Mesenchymal stem cell (in vitro differentiated cells and primary cell): ENCODE measurements around the gene STX17.

Source experiments
- DNase-seq: peaks from one replicate; pipeline ENCODE4 v3.0.0-alpha.2; 2013
- H2AFZ ChIP-seq: one replicate; pipeline ENCODE4 v1.6.1; 2013; ENCODE audit warnings: low read depth, mild to moderate bottlenecking, control low read depth, inconsistent platforms, low read length, moderate library complexity
- H2AK5ac ChIP-seq: 2 replicates; pipeline ENCODE4 v1.6.1; 2013; ENCODE audit warnings: low read length, moderate library complexity, mild to moderate bottlenecking, inconsistent platforms; ENCODE audit not compliant: severe bottlenecking
- H2BK120ac ChIP-seq: one replicate; pipeline ENCODE4 v1.6.1; 2013; ENCODE audit warnings: low read depth, mild to moderate bottlenecking, inconsistent platforms, low read length, moderate library complexity
- H2BK12ac ChIP-seq, 2 experiments: one replicate each; pipeline ENCODE4 v1.6.1; 2013; ENCODE audit warnings: inconsistent platforms in 2 of 2, low read length in 2 of 2, mild to moderate bottlenecking in 2 of 2, moderate library complexity in 2 of 2, control low read depth in 1 of 2
- H2BK15ac ChIP-seq: one replicate; pipeline ENCODE4 v1.6.1; 2013; ENCODE audit warnings: mild to moderate bottlenecking, low read depth, inconsistent platforms; ENCODE audit not compliant: poor library complexity, severe bottlenecking
- H2BK5ac ChIP-seq: 2 replicates; pipeline ENCODE4 v1.6.1; 2013; ENCODE audit warnings: low read depth, mild to moderate bottlenecking, low read length, control low read depth, inconsistent platforms; ENCODE audit not compliant: poor library complexity, severe bottlenecking
- H3K14ac ChIP-seq, 2 experiments: one replicate each; pipeline ENCODE4 v1.6.1; 2013; ENCODE audit warnings: inconsistent platforms in 2 of 2, low read length in 2 of 2, control low read depth in 1 of 2, mild to moderate bottlenecking in 1 of 2, moderate library complexity in 1 of 2
- H3K18ac ChIP-seq, 2 experiments: one replicate each; pipeline ENCODE4 v1.6.1; 2013; ENCODE audit warnings: inconsistent platforms in 2 of 2, low read length in 2 of 2, control low read depth in 1 of 2, low read depth in 1 of 2, mild to moderate bottlenecking in 1 of 2
- H3K23ac ChIP-seq, 2 experiments: one replicate each; pipeline ENCODE4 v1.6.1; 2013; ENCODE audit warnings: inconsistent platforms in 2 of 2, low read length in 2 of 2, mild to moderate bottlenecking in 2 of 2, moderate library complexity in 2 of 2, control low read depth in 1 of 2
- H3K27ac ChIP-seq: 2 replicates; pipeline ENCODE4 v1.5.1; 2013; ENCODE audit warnings: mild to moderate bottlenecking, moderate library complexity, low read length, control low read depth, inconsistent platforms; ENCODE audit not compliant: poor library complexity, severe bottlenecking
- H3K27me3 ChIP-seq, 2 experiments: 2 replicates each; pipeline versions ENCODE4 v1.6.1 to v1.7.0; 2013; ENCODE audit warnings: low read length in 2 of 2, mild to moderate bottlenecking in 2 of 2, moderate library complexity in 2 of 2, control low read depth in 1 of 2, inconsistent platforms in 1 of 2; ENCODE audit not compliant: control insufficient read depth in 1 of 2, insufficient read depth in 1 of 2
- H3K36me3 ChIP-seq, 2 experiments: 2 replicates each; pipeline versions ENCODE4 v1.6.1 to v1.7.0; 2013; ENCODE audit warnings: low read length in 2 of 2, control low read depth in 1 of 2, inconsistent platforms in 1 of 2, low read depth in 1 of 2, mild to moderate bottlenecking in 1 of 2; ENCODE audit not compliant: insufficient read depth in 2 of 2, control insufficient read depth in 1 of 2
- H3K4ac ChIP-seq, 2 experiments: one replicate each; pipeline ENCODE4 v1.6.1; 2013; ENCODE audit warnings: inconsistent platforms in 2 of 2, low read length in 2 of 2, mild to moderate bottlenecking in 2 of 2, moderate library complexity in 2 of 2, control low read depth in 1 of 2, low read depth in 1 of 2
- H3K4me1 ChIP-seq: 2 replicates; pipeline ENCODE4 v1.6.1; 2013; ENCODE audit warnings: low read depth, low read length, control low read depth; ENCODE audit not compliant: control insufficient read depth, insufficient read depth
- H3K4me2 ChIP-seq: 2 replicates; pipeline ENCODE4 v1.6.1; 2013; ENCODE audit warnings: low read length, mild to moderate bottlenecking, inconsistent platforms; ENCODE audit not compliant: poor library complexity, severe bottlenecking
- H3K4me3 ChIP-seq, 2 experiments: 2 replicates each; pipeline versions ENCODE4 v1.5.1 to v1.7.0; 2013; ENCODE audit warnings: low read length in 2 of 2, mild to moderate bottlenecking in 2 of 2, control low read depth in 1 of 2, low read depth in 1 of 2; ENCODE audit not compliant: insufficient read depth in 1 of 2
- H3K79me1 ChIP-seq: replicated peaks from 2 replicates; pipeline ENCODE4 v1.6.1; 2013; ENCODE audit warnings: mild to moderate bottlenecking, control low read depth, low read length, inconsistent platforms; ENCODE audit not compliant: poor library complexity, severe bottlenecking
- H3K9ac ChIP-seq: 2 replicates; pipeline ENCODE4 v1.7.0; 2013; ENCODE audit warnings: mild to moderate bottlenecking, low read length, moderate library complexity
- H3K9me3 ChIP-seq: 2 replicates; pipeline ENCODE4 v1.7.0; 2013; ENCODE audit warnings: mild to moderate bottlenecking, low read length; ENCODE audit not compliant: control insufficient read depth
- H4K8ac ChIP-seq: one replicate; pipeline ENCODE4 v1.6.1; 2013; ENCODE audit warnings: inconsistent platforms, mild to moderate bottlenecking, low read length, moderate library complexity
- H4K91ac ChIP-seq: one replicate; pipeline ENCODE4 v1.6.1; 2013; ENCODE audit warnings: mild to moderate bottlenecking, low read length, inconsistent platforms
- WGBS: methylation state at CpG from one replicate; pipeline ENCODE4 v1.1.7; 2013; ENCODE audit warnings: mixed read lengths; 5-methylcytosine and 5-hydroxymethylcytosine counted together

Gene STX17

DNA sequence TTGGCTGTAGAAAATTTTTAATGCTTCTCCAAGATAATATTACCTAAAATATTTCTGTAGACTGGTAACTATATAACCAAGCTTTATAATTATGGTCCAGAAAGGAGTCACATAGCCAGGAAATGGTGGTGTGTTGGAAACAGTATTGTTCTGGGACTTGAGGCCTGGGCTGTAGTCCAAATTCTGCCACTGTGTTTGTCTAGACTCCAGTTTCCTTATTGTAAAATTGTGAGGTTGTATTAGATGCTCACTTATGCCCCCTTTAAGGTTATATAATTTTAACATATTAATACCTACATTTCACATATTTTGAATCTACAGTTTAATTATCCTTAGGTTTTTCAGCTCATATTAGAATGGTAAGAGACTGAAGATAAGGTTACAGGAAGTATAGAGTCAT lies 42.4 kb downstream of the STX17 start:
- no peaks in the 10 kb centered on the region for H3K9me3 ChIP-seq
- H4K8ac ChIP-seq, result no peak overlapping the region
- H3K27me3 ChIP-seq, result no peaks in the 10 kb centered on the region
- H3K9ac ChIP-seq, result no peak overlapping the region
- no peak overlapping the region for H2BK120ac ChIP-seq
- peaks cover 0 to 20% of the 10 kb centered on the region in 2 experiments for H3K36me3 ChIP-seq
- DNase-seq, result no peak
- H3K4me1 ChIP-seq, result no peaks in the 10 kb centered on the region
- H3K4me3 ChIP-seq, result no peak overlapping the region
- no peak overlapping the region for H2AK5ac ChIP-seq
- no peak overlapping the region for H3K4ac ChIP-seq
- H3K79me1 ChIP-seq, result no peaks in the 10 kb centered on the region
- no peak overlapping the region for H3K4me2 ChIP-seq
- no peak overlapping the region for H3K23ac ChIP-seq
- no peak overlapping the region for H3K18ac ChIP-seq
- no peak overlapping the region for H2BK12ac ChIP-seq
- no peak overlapping the region for H2AFZ ChIP-seq
- no peak overlapping the region for H3K27ac ChIP-seq
- no peak overlapping the region for H4K91ac ChIP-seq
- no peak overlapping the region for H2BK5ac ChIP-seq
- no peak overlapping the region for H3K14ac ChIP-seq
- no peak overlapping the region for H2BK15ac ChIP-seq

DNA sequence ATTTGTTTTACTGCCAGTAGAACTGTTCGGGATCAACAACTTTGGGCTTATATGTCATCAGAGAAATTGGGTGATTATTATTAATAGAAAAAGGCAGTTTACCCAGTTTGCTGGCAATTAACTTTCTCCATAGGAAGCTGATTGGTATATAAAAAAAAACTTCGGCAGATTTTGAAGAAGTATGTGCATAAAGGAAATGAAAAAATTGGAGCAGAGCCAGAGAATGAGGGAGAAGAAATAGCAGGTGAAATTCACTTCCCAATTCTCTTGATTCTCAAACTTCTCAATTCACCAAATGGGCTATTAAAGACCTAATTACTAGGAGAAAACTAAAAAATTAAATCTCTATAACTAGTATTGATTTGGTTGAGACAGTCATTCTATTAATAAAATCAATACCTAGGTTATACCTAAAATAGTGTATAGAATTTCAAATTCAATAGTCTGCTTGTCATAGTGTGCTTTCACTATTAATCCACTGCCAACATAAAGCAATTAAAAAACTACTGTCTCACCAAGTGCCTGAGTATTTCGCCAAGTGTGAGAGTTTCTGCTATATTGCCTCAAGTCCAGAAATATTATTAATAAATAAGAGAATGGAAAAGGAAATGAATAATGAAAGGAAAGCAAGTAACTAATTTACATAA lies 47.5 kb downstream of the STX17 start:
- H3K18ac ChIP-seq, result no peak overlapping the region
- no peak overlapping the region for H3K14ac ChIP-seq
- H3K9ac ChIP-seq, result no peak overlapping the region
- no peak overlapping the region for H2BK120ac ChIP-seq
- DNase-seq, result no peak
- no peak overlapping the region for H4K91ac ChIP-seq
- no peak overlapping the region for H2BK5ac ChIP-seq
- H3K4me1 ChIP-seq, result no peaks in the 10 kb centered on the region
- H3K36me3 ChIP-seq, result peaks cover 0 to 26% of the 10 kb centered on the region in 2 experiments
- peaks cover 4% of the 10 kb centered on the region for H3K79me1 ChIP-seq
- no peak overlapping the region for H3K4me2 ChIP-seq
- H3K27ac ChIP-seq, result no peak overlapping the region
- WGBS, result 100% methylated on average over 2 of the region's 3 CpGs
- no peak overlapping the region for H3K4ac ChIP-seq
- H3K4me3 ChIP-seq, result no peak overlapping the region
- no peaks in the 10 kb centered on the region for H3K9me3 ChIP-seq
- no peak overlapping the region for H3K23ac ChIP-seq
- no peak overlapping the region for H2AK5ac ChIP-seq
- no peak overlapping the region for H4K8ac ChIP-seq
- H2BK15ac ChIP-seq, result no peak overlapping the region
- H2BK12ac ChIP-seq, result no peak overlapping the region
- H3K27me3 ChIP-seq, result no peaks in the 10 kb centered on the region
- H2AFZ ChIP-seq, result no peak overlapping the region

DNA sequence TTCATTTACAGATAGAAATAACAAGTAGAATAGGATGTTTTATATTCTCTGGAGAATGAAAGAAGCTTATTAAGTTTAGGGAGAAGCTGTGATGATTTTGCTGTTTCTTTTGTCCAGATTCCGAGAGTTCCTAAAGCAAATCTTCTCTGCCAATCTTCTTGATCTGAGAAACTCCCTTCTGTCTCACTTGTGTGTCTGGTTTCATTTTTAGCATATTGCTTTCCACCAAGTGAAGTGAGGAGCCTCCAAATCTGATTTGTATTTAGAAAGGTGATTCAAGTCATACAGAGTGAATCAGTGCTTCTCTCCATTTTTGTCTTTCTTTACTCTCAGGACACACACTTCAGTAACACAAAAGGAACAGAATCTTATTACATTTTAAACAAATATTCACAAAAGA lies 48.4 kb downstream of the STX17 start:
- no CpG with 5 or more reads among the region's 1 CpG for WGBS
- Histone ChIP-seq H2AK5ac (no peak overlapping the region), H3K4me1 (no peaks in the 10 kb centered on the region), H3K27ac (no peak overlapping the region), H3K36me3 (peaks cover 0 to 26% of the 10 kb centered on the region in 2 experiments), H2BK12ac (no peak overlapping the region), H2BK5ac (no peak overlapping the region), H3K4ac (no peak overlapping the region), H4K8ac (no peak overlapping the region), H2AFZ (no peak overlapping the region), H3K79me1 (peaks cover 6% of the 10 kb centered on the region), H3K4me3 (no peak overlapping the region), H2BK15ac (no peak overlapping the region), H3K23ac (no peak overlapping the region), H2BK120ac (no peak overlapping the region), H3K14ac (no peak overlapping the region), H3K27me3 (no peaks in the 10 kb centered on the region), H3K4me2 (no peak overlapping the region), H4K91ac (no peak overlapping the region), H3K18ac (no peak overlapping the region), H3K9ac (peak overlapping the region; percentile 54), H3K9me3 (no peaks in the 10 kb centered on the region)
- no peak for DNase-seq

DNA sequence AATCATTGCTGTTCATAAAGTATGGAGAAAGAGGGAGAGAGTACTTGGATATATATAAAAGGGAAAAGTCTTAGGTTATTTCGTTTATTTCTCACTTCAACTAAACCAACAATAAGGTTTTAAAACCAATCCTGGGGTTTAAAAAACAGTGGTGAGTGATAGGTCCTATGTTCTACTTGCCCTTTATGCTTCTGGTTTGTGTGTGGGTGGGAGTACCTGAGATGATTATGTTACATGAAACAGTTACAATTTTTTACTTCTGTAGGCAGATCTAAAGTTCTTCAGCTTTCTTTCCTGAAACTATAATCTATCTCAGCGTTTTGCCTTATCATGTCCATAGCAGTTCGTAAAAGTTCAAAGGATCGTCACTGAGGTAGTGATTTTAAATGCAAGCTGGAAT lies 49.2 kb downstream of the STX17 start:
- WGBS, result 98% methylated on average over 3 of the region's 4 CpGs
- H2AK5ac ChIP-seq, result no peak overlapping the region

More for the DNA sequence above, 49.2 kb downstream of the STX17 start:
- Histone ChIP-seq H2AFZ (no peak overlapping the region), H3K27me3 (no peaks in the 10 kb centered on the region), H3K4ac (no peak overlapping the region), H3K4me3 (no peak overlapping the region), H3K79me1 (peaks cover 6% of the 10 kb centered on the region), H2BK120ac (no peak overlapping the region), H3K4me1 (no peaks in the 10 kb centered on the region), H4K8ac (no peak overlapping the region), H2BK12ac (no peak overlapping the region), H3K23ac (no peak overlapping the region), H3K4me2 (no peak overlapping the region), H3K18ac (no peak overlapping the region), H3K27ac (no peak overlapping the region), H2BK5ac (no peak overlapping the region), H4K91ac (no peak overlapping the region), H3K14ac (no peak overlapping the region), H2BK15ac (no peak overlapping the region), H3K36me3 (peaks cover 0 to 31% of the 10 kb centered on the region in 2 experiments), H3K9me3 (no peaks in the 10 kb centered on the region), H3K9ac (no peak overlapping the region)
- no peak for DNase-seq
